Measurements from ENCODE around the gene NCOA7.

NCOA7 gene

GRCh38 chr6:125824946-125825771 is 34.4 kb downstream of the NCOA7 start:
- TF ChIP-seq ZFX (IDR thresholded peaks at IDR 0.05; ENCODE audit: borderline replicate concordance) (no peak), CTCF (IDR thresholded peaks at IDR 0.05) (no peak)
- no peak overlapping the region for H3K27ac ChIP-seq

- no peak overlapping the region for H3K27ac ChIP-seq
- TF ChIP-seq CTCF (IDR thresholded peaks at IDR 0.05) (no peak), ZFX (IDR thresholded peaks at IDR 0.05; ENCODE audit: borderline replicate concordance) (no peak)
Measured at GRCh38 chr6:125826695-125827463, 36.1 kb downstream of the NCOA7 start.

GRCh38 chr6:125827788-125828320 is 37.1 kb downstream of the NCOA7 start:
- no peak for TF ChIP-seq ZFX (IDR thresholded peaks at IDR 0.05; ENCODE audit: borderline replicate concordance)
- no peak for TF ChIP-seq CTCF (IDR thresholded peaks at IDR 0.05)
- H3K27ac ChIP-seq = no peak overlapping the region

GRCh38 chr6:125828476-125829039 is 37.8 kb downstream of the NCOA7 start:
- H3K27ac ChIP-seq = no peak overlapping the region
- no peak for TF ChIP-seq CTCF (IDR thresholded peaks at IDR 0.05)
- TF ChIP-seq ZFX (IDR thresholded peaks at IDR 0.05; ENCODE audit: borderline replicate concordance) = no peak

- TF ChIP-seq CTCF (IDR thresholded peaks at IDR 0.05) (no peak), ZFX (IDR thresholded peaks at IDR 0.05; ENCODE audit: borderline replicate concordance) (no peak)
- no peak overlapping the region for H3K27ac ChIP-seq
Measured at GRCh38 chr6:125829433-125829832, 38.7 kb downstream of the NCOA7 start.

- no peak overlapping the region for H3K27ac ChIP-seq
- TF ChIP-seq ZFX (IDR thresholded peaks at IDR 0.05; ENCODE audit: borderline replicate concordance) (no peak), CTCF (IDR thresholded peaks at IDR 0.05) (no peak)
Measured at GRCh38 chr6:125831659-125832058, 40.9 kb downstream of the NCOA7 start.

Measured in 22Rv1 (cell line).